Stimulated activated CD4-positive, alpha-beta T cell treated with anti-CD3 and anti-CD28 coated beads, Interleukin-2, amount 100 ng/mL, for 48 hours (primary cell): ENCODE measurements around the gene CLSTN1.

Source experiments
- DNase-seq, 2 donors: peaks; one replicate each; pipeline ENCODE4 v3.0.0-alpha.2; 2020

CLSTN1 gene

DNA sequence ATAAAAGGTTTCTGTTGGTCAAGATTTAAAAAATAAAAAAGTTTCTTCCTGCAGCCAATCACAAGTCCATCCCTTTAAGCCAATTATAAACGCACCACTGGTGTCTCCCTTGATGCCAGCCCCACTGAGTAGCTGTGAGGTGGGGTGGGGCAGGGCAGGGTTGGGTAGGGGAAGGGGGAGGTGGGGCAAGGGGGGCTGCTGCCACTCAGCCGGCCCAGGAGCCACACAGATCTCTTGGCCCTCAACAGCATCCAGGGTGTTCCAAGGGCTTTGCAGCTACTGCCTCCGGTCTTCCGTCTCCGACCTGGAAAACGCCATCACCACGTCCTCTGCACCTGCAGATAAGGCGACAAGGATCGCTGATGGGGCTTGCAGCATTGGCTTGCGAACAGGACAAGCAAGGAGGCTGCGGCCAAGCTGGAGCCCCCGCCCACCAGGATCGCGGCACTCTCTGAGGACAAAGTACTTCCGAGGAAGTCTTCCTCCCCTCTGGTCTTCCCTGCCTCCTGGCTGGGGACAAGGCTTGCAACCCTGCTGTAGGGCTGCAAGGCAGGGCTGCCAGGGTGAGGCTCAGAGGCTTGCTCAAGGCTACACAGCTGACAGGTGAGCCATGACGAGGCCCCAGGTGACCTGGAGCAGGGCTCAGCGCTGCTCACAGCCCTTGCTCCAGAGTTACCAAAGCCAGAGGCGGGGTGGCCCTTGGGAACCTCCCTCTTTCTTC lies 26.8 kb upstream of the CLSTN1 start:
- no peak for DNase-seq

- DNase-seq, result no peak
These were observed 26.1 kb upstream of the CLSTN1 start for GRCh38 chr1:9849691-9850441.

DNA sequence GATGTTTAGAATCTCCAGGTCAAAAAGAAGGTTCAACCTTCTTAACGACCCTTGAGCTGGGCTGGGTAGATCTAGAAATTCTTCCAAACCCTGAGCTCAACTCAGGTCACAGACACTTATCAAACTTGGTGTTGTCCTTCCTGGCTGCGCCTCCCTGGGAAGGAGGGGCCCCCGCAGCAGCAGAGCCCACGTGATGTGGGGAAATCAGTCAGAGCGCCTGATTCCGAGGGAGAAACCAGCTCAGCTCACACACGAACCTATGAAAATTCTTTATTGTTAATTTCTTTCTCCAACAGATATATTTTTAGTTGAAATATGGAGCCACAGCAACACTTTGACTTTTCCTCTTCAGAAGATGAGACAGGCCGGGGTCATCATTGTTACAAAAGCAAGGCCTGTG lies 24.3 kb upstream of the CLSTN1 start:
- DNase-seq, result no peak

GRCh38 chr1:9847269-9847668 lies 23.5 kb upstream of the CLSTN1 start:
- DNase-seq, result no peak

DNA sequence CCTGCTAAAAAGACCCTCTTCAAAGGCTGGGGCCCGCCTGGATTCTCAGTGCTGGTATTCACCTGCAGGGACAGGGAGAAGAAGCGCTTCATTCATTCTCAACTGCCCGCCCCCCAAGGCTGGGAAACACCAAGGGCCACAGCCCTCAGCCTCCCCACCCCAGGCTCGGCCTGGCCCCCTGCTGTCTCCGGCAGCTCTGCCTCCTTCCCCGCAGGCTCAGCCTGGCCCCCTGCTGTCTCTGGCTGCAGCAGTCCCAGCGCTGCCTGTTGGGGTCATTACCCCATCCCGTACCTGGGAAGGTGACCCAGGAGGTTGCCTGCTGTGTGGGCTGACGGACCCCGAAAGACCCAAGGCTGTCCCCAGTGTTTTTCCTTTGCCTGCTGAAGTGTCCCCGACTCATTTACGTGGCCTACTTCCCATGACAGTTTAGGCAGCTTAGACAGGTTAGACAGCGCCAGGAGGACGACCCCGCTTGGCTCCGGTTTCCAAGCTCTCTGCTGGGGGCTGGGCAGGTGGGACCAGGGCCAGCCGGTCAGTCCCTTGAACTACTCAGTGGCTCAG lies 22.9 kb upstream of the CLSTN1 start:
- no peak for DNase-seq

DNA sequence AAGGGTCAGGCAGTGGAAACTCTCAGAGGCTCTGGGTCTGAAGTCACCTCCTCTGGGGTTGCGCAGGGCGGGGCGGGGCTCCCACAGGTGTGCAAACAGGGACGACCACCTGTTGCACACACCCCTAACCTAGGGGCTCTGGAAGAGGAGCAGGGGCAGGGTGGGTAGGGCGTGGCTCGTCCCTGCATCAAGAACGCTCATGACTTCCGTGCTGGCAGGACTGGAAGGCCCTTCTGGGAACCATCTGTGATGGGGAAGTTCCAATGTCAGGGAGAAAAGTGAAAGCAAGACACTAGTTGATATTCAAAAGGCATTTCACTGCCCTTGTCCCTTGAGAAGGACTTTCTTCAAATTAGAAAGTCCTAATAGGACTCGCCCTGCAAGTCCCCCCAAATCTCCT lies 22.1 kb upstream of the CLSTN1 start:
- no peak for DNase-seq

DNA sequence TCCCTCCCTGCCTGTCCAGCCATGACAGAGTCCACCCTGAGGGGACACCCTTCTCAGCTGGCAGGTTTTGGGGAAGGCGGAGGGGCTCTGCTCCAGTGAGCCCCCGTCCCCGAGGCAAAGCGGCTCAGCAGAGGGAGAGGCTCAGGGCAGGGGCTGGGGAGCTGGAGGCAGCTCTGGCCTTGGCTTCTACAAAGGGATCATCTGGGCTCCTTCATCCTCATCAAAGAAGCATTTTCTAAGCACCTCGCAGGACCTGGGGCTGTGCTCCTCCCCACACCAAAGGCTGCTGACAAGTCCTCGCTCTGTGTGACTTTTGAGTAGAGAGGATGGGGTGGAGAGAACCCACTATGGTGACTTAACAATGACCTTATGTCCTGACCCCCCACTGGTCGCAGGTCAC lies 21.0 kb upstream of the CLSTN1 start:
- DNase-seq, result no peak

DNA sequence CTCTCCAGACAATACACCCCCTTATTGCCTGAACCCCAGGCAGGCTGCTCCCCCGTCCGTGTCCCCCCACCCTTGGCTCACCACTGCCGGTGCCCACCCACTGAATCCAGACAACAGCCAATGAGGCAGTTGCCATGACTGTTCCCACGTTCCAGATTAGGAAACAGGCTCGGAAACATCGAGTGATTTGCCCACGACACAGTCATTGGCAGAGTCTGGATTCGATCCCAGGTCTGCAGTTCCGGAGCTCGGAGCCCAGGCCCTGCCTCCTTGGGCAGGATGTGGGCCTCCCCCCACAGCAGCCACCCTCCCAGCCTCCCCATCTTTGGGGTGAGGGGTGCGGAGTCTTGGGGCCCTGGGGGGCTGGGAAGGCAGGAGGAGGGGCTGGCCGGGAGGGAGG lies 20.3 kb upstream of the CLSTN1 start:
- DNase-seq, result no peak

DNA sequence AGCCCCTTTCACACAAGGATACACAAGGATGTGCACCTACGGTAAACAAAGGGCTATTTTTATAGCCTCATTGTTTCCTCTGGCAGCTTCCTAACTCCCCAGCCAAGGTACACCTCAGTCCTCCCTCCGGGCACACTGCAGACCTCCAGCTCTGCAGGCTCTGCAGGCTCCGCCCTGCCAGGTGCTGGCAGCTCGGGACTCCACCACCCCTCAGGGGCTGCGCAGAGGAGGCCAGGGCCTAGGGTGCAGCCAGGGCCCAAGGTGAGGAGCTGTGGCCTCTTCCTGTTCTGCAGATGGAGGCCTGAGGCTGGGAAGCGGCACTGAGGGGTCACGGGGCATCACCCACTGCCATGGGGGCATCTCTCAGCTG lies 19.8 kb upstream of the CLSTN1 start:
- no peak for DNase-seq

DNA sequence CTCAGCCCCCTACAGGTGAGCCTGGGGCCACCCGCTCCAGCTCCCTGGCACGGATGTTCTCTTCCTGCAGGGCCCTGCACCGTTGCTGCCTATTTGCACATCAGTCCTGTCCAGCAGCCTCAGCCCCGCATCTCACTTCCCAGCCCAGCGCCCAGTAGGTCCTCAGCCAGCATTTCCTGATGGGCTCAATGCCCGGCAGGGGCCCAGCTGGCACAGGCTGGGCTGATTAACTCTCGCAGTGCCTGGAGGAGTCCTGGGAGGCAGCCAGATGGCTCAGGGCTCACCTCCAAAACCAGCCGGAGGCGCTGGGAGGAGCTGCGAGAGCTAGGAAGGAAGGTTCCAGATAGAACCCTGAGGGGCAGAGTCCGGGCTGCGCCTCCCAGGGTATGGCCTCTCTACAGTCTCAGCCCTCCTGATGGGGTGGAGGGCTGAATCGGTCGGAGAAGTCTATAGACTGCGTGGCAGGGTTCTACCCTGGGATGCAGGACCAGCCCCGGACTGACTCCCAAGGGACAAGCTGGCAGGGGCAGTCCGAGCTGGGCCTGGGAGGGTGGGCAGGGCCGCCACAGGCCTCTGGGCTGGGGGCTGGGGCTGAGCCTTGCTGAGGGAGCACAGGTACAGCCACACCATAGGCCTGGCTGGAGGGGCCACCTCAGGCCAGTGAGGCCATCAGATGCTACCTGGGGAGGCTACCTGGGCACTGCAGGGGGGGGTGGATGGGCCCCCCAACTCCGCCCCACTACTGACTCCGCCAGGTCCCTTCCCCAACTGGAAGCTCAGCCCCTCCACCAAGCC lies 19.2 kb upstream of the CLSTN1 start:
- no peak for DNase-seq

GRCh38 chr1:9842073-9842711 lies 18.4 kb upstream of the CLSTN1 start:
- DNase-seq, result no peak

DNA sequence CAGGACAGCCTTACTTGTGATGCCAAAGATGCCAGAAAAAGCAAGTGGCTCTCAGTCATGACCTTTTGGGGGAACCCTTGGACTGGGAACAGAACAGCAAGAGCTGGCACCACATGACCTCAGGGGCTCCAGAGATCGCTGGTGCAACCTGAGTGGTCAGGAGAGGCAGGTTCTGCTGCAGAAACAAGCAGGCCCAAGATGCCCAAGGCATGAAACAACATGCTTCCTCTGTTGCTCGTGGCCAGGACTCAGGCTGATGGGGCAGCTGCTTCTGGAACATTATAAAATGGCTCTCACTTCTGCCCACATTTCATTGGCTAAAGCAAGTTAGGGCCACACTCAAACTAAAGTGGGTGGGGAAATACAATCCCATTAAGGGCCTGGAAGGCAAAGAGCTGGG lies 17.7 kb upstream of the CLSTN1 start:
- no peak for DNase-seq

GRCh38 chr1:9840176-9840575 lies 16.4 kb upstream of the CLSTN1 start:
- no peak for DNase-seq

DNA sequence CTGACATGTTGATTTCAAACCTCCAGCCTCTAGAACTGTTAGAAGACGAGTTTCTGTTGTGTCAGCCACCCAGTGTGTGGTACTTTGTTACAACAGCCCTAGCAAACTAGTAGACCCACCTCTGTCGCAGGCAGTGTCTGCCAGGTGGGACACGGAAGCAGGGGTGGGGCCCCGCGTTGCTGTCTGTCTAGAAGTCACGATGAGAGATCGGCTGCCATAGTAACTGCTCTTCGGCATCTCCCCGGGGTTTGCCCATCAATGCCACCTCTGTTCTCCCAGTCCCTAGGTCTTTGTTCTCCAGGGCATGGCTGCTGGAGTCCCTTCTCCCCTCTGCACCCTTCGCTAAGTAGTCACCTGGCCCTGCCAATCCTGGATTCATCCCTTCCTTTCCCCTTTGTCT lies 15.2 kb upstream of the CLSTN1 start:
- DNase-seq, result no peak

DNA sequence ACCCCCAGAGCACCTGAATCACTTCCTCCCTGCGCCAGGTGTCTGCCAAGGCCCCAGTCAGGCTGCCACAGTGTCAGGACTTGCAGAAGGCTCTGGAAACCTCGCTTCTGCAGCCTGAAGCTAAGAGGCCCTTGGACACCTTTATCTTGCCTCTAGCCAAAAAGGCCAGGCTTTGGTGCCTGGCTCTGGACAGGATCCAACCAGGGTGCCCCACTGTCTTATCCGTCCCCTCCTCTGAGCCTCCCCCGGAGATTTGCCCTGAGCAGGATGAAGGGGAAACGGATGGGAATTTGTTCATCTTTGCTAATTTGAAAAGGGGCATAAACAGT lies 12.8 kb upstream of the CLSTN1 start:
- DNase-seq, result no peak

DNA sequence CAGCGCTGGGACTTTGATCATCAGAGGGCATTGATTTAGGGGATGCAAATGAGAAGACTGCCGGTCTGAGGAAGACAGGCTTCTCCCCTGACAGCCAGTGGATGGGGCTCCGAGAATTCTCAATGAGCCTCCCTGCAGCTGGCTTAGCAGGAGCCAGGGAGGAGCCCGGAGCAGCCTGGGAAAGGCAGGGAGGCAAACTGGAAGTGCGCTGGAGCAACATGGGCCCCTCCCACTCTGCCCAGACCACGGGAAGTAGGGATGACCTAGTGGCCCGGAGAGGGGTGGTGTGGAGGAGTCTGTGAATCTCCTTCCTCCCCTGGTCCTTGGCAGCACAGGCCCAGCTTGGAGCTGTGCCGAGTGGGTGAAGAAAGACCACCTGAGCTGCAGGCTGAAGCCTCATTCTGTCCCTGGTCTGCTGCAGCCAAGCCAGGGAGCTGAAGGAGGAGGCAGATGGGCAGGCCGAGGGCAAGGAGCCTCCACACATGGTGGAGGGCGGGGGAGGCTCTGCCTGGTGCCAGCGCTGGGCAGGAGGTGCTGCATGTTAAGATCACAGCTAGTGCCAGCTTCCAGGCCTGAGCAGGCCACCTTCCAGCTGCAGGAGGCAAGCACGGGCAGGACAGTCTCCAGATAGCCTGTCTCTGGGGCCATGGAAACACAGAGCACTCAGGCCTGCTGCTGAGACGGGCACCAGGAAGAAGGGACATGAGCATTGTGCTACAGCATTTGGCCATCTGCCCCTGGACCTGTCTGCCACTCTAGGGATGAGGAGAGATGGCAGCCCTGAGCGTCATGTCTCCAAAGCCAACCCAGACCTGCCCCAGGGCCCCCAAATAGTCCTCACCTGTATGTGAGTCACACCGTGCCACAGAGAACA lies 12.2 kb upstream of the CLSTN1 start:
- no peak for DNase-seq

DNA sequence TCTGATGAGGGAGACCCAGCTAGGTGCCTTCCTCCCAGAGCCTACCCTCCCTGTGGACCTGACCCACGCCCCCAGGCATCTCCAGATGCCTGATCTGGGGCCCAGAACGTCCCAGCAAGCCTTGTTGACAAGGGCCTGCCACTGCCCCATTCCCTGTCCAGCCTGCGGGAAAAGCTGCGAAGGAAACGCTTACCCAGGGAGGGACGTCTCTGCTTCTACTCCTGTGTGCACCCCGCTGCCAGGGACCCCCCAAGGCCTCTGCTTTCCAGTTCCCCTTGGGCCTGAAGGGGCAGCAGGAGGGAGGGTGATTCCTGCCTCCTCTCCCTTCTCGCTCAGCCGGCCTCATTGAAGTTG lies 11.6 kb upstream of the CLSTN1 start:
- DNase-seq, result no peak

DNA sequence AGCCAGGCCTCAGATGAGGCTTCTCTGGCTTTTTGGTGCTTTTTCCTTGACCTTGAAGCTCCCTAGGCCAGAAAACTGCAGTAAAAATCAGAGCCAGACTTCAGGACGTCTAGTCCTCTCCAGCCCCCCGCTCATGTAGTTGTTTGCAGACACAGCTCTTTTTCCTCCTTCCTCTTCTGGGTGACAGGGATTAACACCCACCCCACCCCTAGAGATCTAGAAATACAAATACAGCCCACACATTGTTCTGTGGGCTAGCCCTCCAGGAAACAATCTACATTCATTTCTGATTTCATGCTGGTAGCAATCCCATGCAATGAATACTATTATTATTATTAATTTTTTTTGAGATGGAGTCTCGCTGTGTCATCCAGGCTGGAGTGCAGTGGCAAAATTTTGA lies 9.9 kb upstream of the CLSTN1 start:
- DNase-seq, result no peak

- no peak for DNase-seq
These were observed 3.9 kb upstream of the CLSTN1 start for GRCh38 chr1:9827558-9828185.

DNA sequence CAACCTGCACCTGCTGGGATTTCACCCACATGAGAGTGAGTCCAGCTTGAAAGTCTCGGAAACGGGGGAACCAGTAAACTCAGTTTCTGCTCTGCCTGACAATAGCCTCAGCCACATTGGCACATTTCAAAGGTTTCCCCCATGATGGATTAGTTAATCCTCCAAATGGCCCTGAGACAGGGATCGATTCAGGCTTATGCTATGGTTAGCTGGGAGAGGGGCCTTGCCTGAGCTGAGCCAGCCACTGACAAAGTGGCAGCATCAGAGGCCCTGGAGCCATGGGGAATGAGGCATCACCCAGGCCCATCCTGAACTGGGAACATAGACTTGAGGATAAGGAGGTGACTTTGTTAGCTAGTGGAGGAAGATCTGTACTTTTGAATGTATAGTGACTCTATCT lies 2.9 kb upstream of the CLSTN1 start:
- DNase-seq, result no peak

DNA sequence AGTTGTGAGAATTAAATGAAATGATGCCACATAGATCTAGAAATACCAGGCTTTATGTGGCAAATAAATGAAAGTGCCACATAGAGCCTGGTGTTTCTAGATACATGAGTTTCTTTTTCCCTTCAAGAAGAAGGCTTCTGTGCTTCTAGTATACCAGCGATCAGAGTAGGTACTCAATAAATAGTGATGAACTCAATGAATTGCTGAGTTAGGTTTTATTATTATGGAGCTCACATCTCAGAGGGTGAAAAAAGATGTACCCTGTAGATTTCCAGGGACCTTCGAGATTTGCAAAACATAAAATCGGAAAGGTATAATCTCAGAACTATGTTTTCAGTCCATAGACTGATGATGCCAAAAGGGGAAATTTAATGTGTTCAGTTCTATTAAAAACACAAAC lies 2.3 kb upstream of the CLSTN1 start:
- no peak for DNase-seq
